ENCODE measurements around the gene TRERF1.

TRERF1 gene

GRCh38 chr6:42441697-42442081 lies 10.0 kb downstream of the TRERF1 start:
- in situ Hi-C loops (cut with MboI; ENCODE audit: low pct_unique_long_range_greater_than_20kb, low sequenced_read_pairs, unreplicated experiment) = no loop called here
- no peak for TF ChIP-seq CTCF (IDR thresholded peaks at IDR 0.05; ENCODE audit: extremely low read depth, insufficient read depth, missing control alignments)
- no peak for DNase-seq (ENCODE audit: low spot score)

DNA sequence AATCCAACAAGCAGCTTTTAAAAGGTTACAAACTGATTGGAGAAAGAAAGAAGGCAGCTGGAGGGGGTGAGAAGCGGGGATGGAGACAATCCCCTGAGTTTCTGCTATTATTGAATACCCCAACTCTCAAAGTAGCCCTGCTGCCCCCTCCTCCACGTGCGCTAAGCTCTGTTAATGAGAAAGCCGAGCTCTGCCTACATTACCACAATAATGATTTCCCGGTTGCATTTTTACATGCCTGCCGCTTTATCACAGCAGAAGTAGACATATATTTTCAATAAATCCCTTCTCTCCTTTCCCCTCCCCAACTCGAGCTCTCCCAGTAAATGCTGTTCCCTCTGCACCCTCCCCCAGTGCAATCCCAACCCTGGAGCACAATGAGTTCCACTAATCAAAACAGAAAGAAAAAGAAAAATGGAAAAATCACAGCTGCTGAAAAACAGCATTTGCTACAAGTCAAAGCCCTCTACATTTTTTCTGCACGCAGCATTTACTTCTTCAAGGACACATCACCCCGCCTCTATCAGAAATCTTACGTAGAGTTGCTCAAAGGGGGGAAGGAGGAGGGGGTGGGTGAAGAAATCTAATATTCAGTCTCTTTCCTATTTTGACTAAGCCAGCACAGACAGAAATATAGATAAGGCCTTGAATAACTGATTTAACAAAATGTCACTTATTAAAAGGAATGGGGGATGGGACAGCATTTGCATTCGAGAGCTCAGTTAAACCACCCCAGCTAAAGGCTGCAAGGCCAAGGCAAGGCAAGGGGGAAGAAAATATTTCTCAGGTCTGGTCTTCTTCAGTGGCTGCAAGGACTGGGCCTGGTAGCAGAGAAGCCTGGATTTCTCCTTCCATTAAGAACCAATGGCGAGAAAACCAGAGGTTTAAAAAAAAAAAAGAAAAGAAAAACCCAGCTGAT lies 10.7 kb downstream of the TRERF1 start:
- in situ Hi-C loops (cut with MboI; ENCODE audit: low pct_unique_long_range_greater_than_20kb, low sequenced_read_pairs, unreplicated experiment) = no loop called here
- no peak for DNase-seq (ENCODE audit: low spot score)

DNA sequence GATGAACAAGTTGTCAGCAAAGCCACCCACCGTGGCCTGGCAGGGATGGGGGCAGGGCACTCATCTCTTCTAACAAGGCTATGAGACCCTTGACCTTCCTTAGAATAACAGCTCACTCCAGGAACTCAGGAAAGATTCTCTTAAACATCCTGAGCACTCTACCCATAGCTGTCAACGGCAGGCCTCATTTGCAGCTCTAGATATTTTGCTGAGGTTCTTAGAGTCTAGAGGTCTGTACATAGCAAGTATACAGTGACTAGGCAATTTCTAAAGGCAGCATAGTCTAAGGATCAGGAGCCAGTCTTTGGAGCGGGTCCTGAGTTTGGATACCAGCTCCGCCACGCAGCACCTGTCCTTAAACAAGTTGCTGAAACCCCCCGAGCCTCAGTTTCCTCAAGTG lies 11.7 kb downstream of the TRERF1 start:
- in situ Hi-C loops (cut with MboI; ENCODE audit: low pct_unique_long_range_greater_than_20kb, low sequenced_read_pairs, unreplicated experiment) = no loop called here
- DNase-seq (ENCODE audit: low spot score) = no peak
- TF ChIP-seq CTCF (IDR thresholded peaks at IDR 0.05; ENCODE audit: extremely low read depth, insufficient read depth, missing control alignments) = no peak

More for the DNA sequence above, 10.7 kb downstream of the TRERF1 start:
- no peak for TF ChIP-seq CTCF (IDR thresholded peaks at IDR 0.05; ENCODE audit: extremely low read depth, insufficient read depth, missing control alignments)

GRCh38 chr6:42436825-42437224 lies 14.9 kb downstream of the TRERF1 start:
- TF ChIP-seq CTCF (IDR thresholded peaks at IDR 0.05; ENCODE audit: extremely low read depth, insufficient read depth, missing control alignments) = no peak
- DNase-seq (ENCODE audit: low spot score) = no peak
- in situ Hi-C loops (cut with MboI; ENCODE audit: low pct_unique_long_range_greater_than_20kb, low sequenced_read_pairs, unreplicated experiment) = no loop called here

- TF ChIP-seq CTCF (IDR thresholded peaks at IDR 0.05; ENCODE audit: extremely low read depth, insufficient read depth, missing control alignments) = no peak
- in situ Hi-C loops (cut with MboI; ENCODE audit: low pct_unique_long_range_greater_than_20kb, low sequenced_read_pairs, unreplicated experiment) = no loop called here
- no peak for DNase-seq (ENCODE audit: low spot score)
Measured at GRCh38 chr6:42434237-42434636, 17.5 kb downstream of the TRERF1 start.

GRCh38 chr6:42433409-42433808 lies 18.3 kb downstream of the TRERF1 start:
- in situ Hi-C loops (cut with MboI; ENCODE audit: low pct_unique_long_range_greater_than_20kb, low sequenced_read_pairs, unreplicated experiment) = no loop called here
- no peak for DNase-seq (ENCODE audit: low spot score)
- no peak for TF ChIP-seq CTCF (IDR thresholded peaks at IDR 0.05; ENCODE audit: extremely low read depth, insufficient read depth, missing control alignments)

Measured in GM13977 (cell line).